GM18505 (cell line): ENCODE data around the gene PKD2.
A peak's percentile ranks its signal among the peaks of the same experiment; 100 is the strongest.

Source experiments
- ATAC-seq: cut with Tn5 transposase; IDR thresholded peaks from one replicate; pipeline ENCODE4 v1.9.1; 2021; ENCODE audit not compliant: unreplicated experiment
- POLR2A ChIP-seq: IDR thresholded peaks from 4 replicates; pipeline ENCODE4 v1.6.1; 2011; ENCODE audit warnings: borderline replicate concordance; ENCODE audit not compliant: insufficient read depth, insufficient read length; ENCODE audit errors: extremely low read depth

Gene PKD2

DNA sequence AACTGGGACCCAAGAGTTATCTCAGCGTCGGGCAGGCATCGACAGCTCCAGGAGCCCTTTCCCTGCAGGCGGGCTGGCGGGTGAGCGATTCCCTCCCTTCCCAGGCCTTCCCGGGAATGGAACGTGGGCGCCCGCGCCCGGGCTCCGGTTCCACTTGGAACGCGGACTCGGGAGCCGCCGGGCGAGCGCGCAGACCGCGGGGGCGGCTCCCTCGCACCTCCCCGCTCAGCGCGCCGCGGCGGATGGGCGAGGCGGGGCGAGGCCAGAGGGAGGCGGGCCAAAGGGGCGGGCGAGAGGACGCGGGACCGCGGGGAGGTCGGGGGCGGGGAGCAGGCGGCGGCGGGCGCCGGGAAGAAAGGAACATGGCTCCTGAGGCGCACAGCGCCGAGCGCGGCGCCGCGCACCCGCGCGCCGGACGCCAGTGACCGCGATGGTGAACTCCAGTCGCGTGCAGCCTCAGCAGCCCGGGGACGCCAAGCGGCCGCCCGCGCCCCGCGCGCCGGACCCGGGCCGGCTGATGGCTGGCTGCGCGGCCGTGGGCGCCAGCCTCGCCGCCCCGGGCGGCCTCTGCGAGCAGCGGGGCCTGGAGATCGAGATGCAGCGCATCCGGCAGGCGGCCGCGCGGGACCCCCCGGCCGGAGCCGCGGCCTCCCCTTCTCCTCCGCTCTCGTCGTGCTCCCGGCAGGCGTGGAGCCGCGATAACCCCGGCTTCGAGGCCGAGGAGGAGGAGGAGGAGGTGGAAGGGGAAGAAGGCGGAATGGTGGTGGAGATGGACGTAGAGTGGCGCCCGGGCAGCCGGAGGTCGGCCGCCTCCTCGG lies at the start of gene PKD2:
PKD2 (plus strand) TSS at position 332 of the 818 bp plus-strand sequence; CDS start at position 431, 99 bp downstream.
- TF ChIP-seq POLR2A: peak; percentile 83
- peak; percentile 87 for ATAC-seq

GRCh38 chr4:87961993-87962392 lies 45.4 kb upstream of the PKD2 start:
- no peak for ATAC-seq
- no peak for TF ChIP-seq POLR2A

DNA sequence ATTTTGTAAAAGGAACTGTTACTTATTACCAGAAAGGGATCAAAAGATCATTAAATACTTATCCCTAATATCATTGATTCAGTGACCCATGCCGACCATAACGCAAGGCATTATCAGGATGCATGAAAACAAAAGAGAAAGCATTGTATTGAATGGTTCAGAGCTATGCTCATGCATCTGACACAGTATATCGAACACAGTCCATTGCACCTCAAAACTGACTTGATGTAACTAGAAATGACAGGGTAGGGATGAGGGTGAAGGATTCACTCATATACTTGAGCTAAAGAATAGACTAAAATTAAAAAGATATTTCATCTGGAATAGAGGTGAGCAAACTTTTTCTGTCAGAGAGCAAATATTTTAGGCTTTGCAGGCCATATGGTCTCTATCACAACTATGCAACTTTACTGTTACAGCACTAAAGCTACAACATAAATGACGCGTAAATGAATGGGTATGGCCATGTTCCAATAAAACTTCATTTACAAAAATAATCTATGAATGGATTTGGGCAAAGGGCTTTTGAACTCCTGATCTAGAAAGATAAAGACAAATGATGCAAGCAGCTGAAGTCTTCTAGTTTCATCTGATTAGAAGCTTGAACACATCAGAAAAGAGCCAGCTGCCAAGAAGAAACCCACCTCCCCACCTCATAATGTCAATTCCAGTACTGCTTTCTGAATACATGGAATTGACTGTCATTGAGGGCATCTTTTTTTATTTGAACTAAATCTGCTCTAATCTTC lies 44.9 kb upstream of the PKD2 start:
- no peak for TF ChIP-seq POLR2A
- no peak for ATAC-seq

DNA sequence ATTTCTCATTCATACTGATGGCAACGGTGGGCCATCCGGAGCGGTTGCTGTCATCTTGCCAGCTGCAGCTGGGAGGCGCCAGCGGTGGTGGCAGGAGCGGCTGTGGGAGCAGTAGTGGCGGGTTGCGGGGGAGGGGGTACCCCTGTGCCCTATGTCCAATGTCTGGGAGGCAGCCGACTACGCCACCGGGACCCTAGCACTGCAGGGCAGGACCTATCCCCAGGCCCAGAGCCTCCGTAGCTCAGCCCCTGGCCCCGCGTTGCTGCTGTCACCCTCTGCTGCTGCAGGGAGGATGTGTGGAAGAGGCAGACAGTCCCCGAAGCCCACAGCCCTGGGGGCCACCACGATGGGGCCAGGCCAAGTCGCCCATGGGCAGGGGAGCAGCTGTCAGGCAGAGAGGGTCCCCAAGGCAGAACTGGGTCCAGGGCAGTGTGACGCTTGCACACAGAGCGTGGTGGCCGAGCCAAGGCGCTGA lies 41.9 kb upstream of the PKD2 start:
- no peak for ATAC-seq
- no peak for TF ChIP-seq POLR2A

GRCh38 chr4:87966095-87966496 lies 41.3 kb upstream of the PKD2 start:
- ATAC-seq: no peak
- TF ChIP-seq POLR2A: no peak

GRCh38 chr4:87967193-87967592 lies 40.2 kb upstream of the PKD2 start:
- no peak for TF ChIP-seq POLR2A
- ATAC-seq: no peak

DNA sequence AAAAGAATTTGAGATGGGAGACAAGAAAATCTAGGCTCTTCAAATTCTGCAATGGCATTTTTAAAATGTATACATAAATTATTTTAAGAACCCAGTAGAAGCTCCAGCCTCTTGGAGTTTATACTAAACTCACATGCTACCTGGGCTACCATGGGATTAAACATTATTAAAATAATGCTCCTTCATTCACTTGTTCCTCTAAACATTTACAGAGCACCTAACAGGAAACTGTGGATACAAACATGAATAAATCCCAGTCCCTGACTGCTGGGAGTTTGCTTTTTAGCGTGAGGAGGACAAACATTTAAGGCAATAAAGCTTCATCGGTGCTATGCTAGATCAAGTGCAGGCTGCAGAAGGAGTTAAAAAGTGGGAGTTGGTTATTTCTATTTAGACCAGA lies 37.3 kb upstream of the PKD2 start:
- ATAC-seq: no peak
- no peak for TF ChIP-seq POLR2A

DNA sequence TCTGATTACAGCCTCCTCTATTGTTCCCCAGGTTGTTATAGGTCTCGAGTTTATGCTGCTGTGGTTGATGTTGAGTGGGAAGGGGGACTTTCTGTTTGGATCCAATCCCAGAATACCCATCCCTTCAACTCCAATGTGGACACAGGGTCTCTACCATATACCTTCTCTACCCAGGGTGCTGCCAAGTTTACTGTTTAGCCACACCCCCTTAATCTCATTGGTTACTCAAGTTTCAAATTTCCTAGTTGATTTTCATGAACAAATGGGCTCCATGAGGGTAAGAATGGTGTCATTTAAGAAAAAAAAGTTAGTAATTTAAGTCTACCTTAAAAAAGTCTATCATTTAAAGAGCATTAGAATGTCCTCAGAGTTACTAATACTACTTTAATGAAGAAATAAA lies 35.6 kb upstream of the PKD2 start:
- no peak for ATAC-seq
- no peak for TF ChIP-seq POLR2A

DNA sequence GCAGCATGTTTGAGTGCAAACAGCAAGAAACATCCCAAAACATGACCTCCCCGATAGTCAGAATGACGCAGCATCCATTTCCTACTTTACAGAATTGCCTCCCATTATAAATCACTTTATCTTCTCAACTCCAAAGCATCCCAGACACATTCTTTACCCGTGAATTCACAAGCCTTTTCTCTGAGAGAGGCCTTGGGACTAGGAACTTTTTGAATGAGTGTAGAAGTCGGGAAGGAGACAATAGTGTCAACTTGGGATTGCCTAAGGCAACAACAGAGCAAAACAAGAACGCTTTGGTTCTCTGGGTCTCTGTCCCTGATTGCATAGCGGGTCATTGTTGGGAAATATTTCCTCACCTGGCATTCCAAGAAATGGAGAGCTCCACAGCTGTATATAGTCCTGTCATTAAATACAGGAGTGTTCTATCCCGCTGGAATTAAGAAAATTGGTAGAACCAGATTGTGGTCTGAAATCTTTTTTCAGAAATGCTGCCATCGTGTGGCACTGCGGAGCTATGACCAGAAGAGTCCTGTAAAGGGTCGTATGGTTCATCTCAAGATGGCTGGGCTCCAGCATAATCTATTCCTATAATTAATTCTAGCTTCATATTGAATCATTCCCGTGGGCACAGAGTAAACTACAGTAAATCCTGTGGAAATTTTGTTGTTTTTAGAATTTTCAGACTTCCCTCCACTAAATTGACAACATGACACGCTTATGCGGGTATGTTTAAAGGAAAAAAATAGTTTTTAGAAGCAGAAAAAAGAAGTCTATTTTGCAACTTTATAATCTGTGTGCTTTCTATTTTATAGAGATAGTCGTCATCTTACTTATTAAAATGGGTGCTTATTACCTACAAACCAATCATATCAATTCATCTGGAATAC lies 33.9 kb upstream of the PKD2 start:
- ATAC-seq: peak; percentile 63
- TF ChIP-seq POLR2A: no peak

GRCh38 chr4:87974856-87975462 lies 32.5 kb upstream of the PKD2 start:
- ATAC-seq: peak; percentile 13
- no peak for TF ChIP-seq POLR2A

DNA sequence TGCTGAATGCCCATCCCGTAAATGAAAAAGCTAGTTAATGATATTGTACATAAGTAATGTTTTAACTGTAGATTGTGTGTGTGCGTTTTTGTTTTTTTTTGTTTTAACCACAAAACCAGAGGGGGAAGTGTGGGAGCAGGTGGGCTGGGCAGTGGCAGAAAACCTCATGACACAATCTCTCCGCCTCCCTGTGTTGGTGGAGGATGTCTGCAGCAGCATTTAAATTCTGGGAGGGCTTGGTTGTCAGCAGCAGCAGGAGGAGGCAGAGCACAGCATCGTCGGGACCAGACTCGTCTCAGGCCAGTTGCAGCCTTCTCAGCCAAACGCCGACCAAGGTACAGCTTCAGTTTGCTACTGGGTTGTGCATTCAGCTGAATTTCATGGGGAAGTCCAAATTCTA lies 32.0 kb upstream of the PKD2 start, which contains the start of gene SPP1:
SPP1 (plus strand) TSS at position 249 of the 400 bp plus-strand sequence. CDS start 1,182 bp downstream, outside the sequence.
- no peak for TF ChIP-seq POLR2A
- ATAC-seq: peak; percentile 76

GRCh38 chr4:87977521-87978278 lies 29.7 kb upstream of the PKD2 start:
- no peak for TF ChIP-seq POLR2A

More at GRCh38 chr4:87977521-87978278, 29.7 kb upstream of the PKD2 start:
- ATAC-seq: no peak
